GM21367 (cell line): ENCODE measurements around the gene ATXN7L1.
A peak's percentile ranks its signal among the peaks of the same experiment; 100 is the strongest.

Source experiments
- ATAC-seq: cut with Tn5 transposase; IDR thresholded peaks from one replicate; pipeline ENCODE4 v1.9.1; 2021; ENCODE audit not compliant: unreplicated experiment

ATXN7L1 gene

GRCh38 chr7:105594034-105594433 lies 282.4 kb downstream of the ATXN7L1 start:
- no peak for ATAC-seq

GRCh38 chr7:105591522-105591921 lies 284.9 kb downstream of the ATXN7L1 start:
- no peak for ATAC-seq

GRCh38 chr7:105590793-105591192 lies 285.6 kb downstream of the ATXN7L1 start:
- ATAC-seq = no peak

GRCh38 chr7:105589356-105590077 lies 286.9 kb downstream of the ATXN7L1 start:
- ATAC-seq = peak; percentile 79

GRCh38 chr7:105587909-105588635 lies 288.3 kb downstream of the ATXN7L1 start:
- ATAC-seq = no peak

- no peak for ATAC-seq
Observed at GRCh38 chr7:105585850-105586500, 290.4 kb downstream of the ATXN7L1 start.

- ATAC-seq = no peak
Observed at GRCh38 chr7:105584165-105584564, 292.2 kb downstream of the ATXN7L1 start.

- ATAC-seq = no peak
Observed at GRCh38 chr7:105583061-105583460, 293.3 kb downstream of the ATXN7L1 start.

- ATAC-seq = peak; percentile 72
Observed at GRCh38 chr7:105581066-105581811, 295.2 kb downstream of the ATXN7L1 start, which contains the start of gene EFCAB10. Gene EFCAB10, minus strand, starts transcription at chr7:105581493. Its CDS starts 30 bp downstream, at chr7:105581463.

- ATAC-seq = no peak
Observed at GRCh38 chr7:105580022-105580740, 296.2 kb downstream of the ATXN7L1 start.

- ATAC-seq = no peak
Observed at GRCh38 chr7:105578496-105578895, 297.9 kb downstream of the ATXN7L1 start.

- no peak for ATAC-seq
Observed at GRCh38 chr7:105577251-105577650, 299.1 kb downstream of the ATXN7L1 start.

GRCh38 chr7:105571891-105572290 lies 304.5 kb downstream of the ATXN7L1 start:
- ATAC-seq = no peak

GRCh38 chr7:105567821-105568220 lies 308.6 kb downstream of the ATXN7L1 start:
- ATAC-seq = no peak

GRCh38 chr7:105567024-105567423 lies 309.4 kb downstream of the ATXN7L1 start:
- ATAC-seq = no peak

- no peak for ATAC-seq
Observed at GRCh38 chr7:105565190-105565589, 311.2 kb downstream of the ATXN7L1 start.

- ATAC-seq = no peak
Observed at GRCh38 chr7:105559926-105560325, 316.5 kb downstream of the ATXN7L1 start.
